Sigmoid colon (tissue), 7 donors: ENCODE data around the gene CEP112. TPM values are rescaled to one million over a fixed set of nuclear protein-coding genes. Genes with fewer than 3 reads are reported as not detected.

Source experiments
- DNase-seq: peaks from one replicate; pipeline ENCODE4 v3.0.0-alpha.2; 2019
- H3K27ac ChIP-seq, 4 donors: fragments of 200-600 bp; sonication (generic); one replicate each; pipeline ENCODE4 v1.5.1; 2016 to 2019; ENCODE audit warnings: mild to moderate bottlenecking in 1 of 4
- H3K27me3 ChIP-seq, 3 donors: fragments of 200-600 bp; sonication (generic); one replicate each; pipeline ENCODE4 v1.5.1; 2019; ENCODE audit warnings: mild to moderate bottlenecking in 1 of 3
- H3K36me3 ChIP-seq, 4 donors: fragments of 200-600 bp; sonication (generic); one replicate each; pipeline ENCODE4 v1.5.1; 2016 to 2019
- H3K4me1 ChIP-seq, 4 donors: fragments of 200-600 bp; sonication (generic); one replicate each; pipeline ENCODE4 v1.5.1; 2017 to 2019
- H3K4me3 ChIP-seq, 4 donors: fragments of 200-600 bp; sonication (generic); one replicate each; pipeline ENCODE4 v1.5.1; 2017 to 2019; ENCODE audit warnings: mild to moderate bottlenecking in 2 of 4, moderate library complexity in 1 of 4
- H3K9me3 ChIP-seq, 4 donors: fragments of 200-600 bp in 3 of 4; sonication (generic) in 3 of 4; one replicate each; pipeline versions ENCODE4 v1.5.1 to v1.6.1; 2013 to 2019
- CTCF ChIP-seq, 4 experiments: fragments of 450-650 bp in 3 of 4; fragments of 200-600 bp in 1 of 4; IDR thresholded peaks; one replicate each; pipeline ENCODE4 v1.5.1; 2016 to 2019; ENCODE audit warnings: antibody characterized with exemption in 4 of 4, mild to moderate bottlenecking in 3 of 4, moderate library complexity in 2 of 4
- EP300 ChIP-seq, 4 donors: sonication (generic); formaldehyde crosslinking; IDR thresholded peaks; one replicate each; pipeline ENCODE4 v1.6.1; 2017; ENCODE audit warnings: antibody characterized with exemption in 4 of 4
- POLR2A ChIP-seq, 2 donors: fragments of 450-650 bp; IDR thresholded peaks; one replicate each; pipeline ENCODE4 v1.6.1; 2016; ENCODE audit warnings: antibody characterized with exemption in 2 of 2, mild to moderate bottlenecking in 2 of 2, moderate library complexity in 2 of 2
- POLR2AphosphoS5 ChIP-seq, 4 donors: sonication (generic); formaldehyde crosslinking; IDR thresholded peaks; one replicate each; pipeline ENCODE4 v1.6.1; 2017; ENCODE audit warnings: antibody characterized with exemption in 4 of 4
- WGBS, 2 donors: extraction: QIAGEN DNeasy Blood & Tissue Kit; methylation state at CpG; one replicate each; pipeline ENCODE4 v1.1.7; 2013; 5-methylcytosine and 5-hydroxymethylcytosine counted together
- intact Hi-C: fragments of 100-400 bp; cut with DNase I; formaldehyde crosslinking; loops from one replicate; pipeline ENCODE4 v1.15.1; 2023
- polyA plus RNA-seq, 3 donors: library from polyadenylated mRNA; stranded (reverse); fragments of 200-250 nt; gene quantifications; one replicate each; pipeline ENCODE4 v1.2.3, GENCODE V29; 2013
- total RNA-seq, 4 donors: library from RNA; depleted of rRNA; stranded (reverse); fragments of >200 nt; gene quantifications; one replicate each; pipeline ENCODE4 v1.1.0, GENCODE V29; 2016
- donor health status: healthy with polysubstance abuse.
- donor health status: Bipolar disorder and iron deficiency.
- donor health status: healthy.

CEP112 gene
- total and polyA plus RNA-seq, 7 donors = 0.92 to 29.1 (median 15.1) TPM

GRCh38 chr17:66002812-66003211 is 189.1 kb downstream of the CEP112 start:
- Histone ChIP-seq H3K4me3 (no peak overlapping the region), H3K27ac (no peak overlapping the region), H3K9me3 (no peaks in the 10 kb centered on the region), H3K4me1 (peaks cover 0 to 16% (median 9%) of the 10 kb centered on the region in 4 donors), H3K36me3 (no peaks in the 10 kb centered on the region), H3K27me3 (no peaks in the 10 kb centered on the region)
- intact Hi-C loops = no loop called here
- WGBS, 2 donors = 51 to 62% methylated on average over 1 of the region's 1 CpG
- no peak for TF ChIP-seq CTCF (IDR thresholded peaks at IDR 0.05)
- no peak for TF ChIP-seq POLR2A (IDR thresholded peaks at IDR 0.05)
- no peak for DNase-seq

- intact Hi-C loops = no loop called here
- no peak for TF ChIP-seq CTCF (IDR thresholded peaks at IDR 0.05)
- no peak for TF ChIP-seq POLR2AphosphoS5 (IDR thresholded peaks at IDR 0.05)
- H3K4me3 ChIP-seq = no peak overlapping the region
- no peaks in the 10 kb centered on the region for H3K27me3 ChIP-seq
- no peaks in the 10 kb centered on the region for H3K9me3 ChIP-seq
- 95 to 97% methylated on average over 1 of the region's 1 CpG for WGBS, 2 donors
- DNase-seq = no peak
- H3K36me3 ChIP-seq = no peaks in the 10 kb centered on the region
- H3K4me1 ChIP-seq = peaks cover 0 to 16% (median 9%) of the 10 kb centered on the region in 4 donors
- no peak overlapping the region for H3K27ac ChIP-seq
These were observed 189.8 kb downstream of the CEP112 start for GRCh38 chr17:66002063-66002585.

- TF ChIP-seq POLR2A (IDR thresholded peaks at IDR 0.05) (no peak), POLR2AphosphoS5 (IDR thresholded peaks at IDR 0.05) (no peak), CTCF (IDR thresholded peaks at IDR 0.05) (no peak), EP300 (IDR thresholded peaks at IDR 0.05) (no peak)
- Histone ChIP-seq H3K4me1 (peaks cover 0 to 16% (median 9%) of the 10 kb centered on the region in 4 donors), H3K4me3 (no peak overlapping the region), H3K36me3 (no peaks in the 10 kb centered on the region), H3K27me3 (no peaks in the 10 kb centered on the region), H3K9me3 (no peaks in the 10 kb centered on the region), H3K27ac (no peak overlapping the region)
- DNase-seq = no peak
- WGBS, 2 donors = 82 to 92% methylated on average over 4 of the region's 4 CpGs
- intact Hi-C loops = no loop called here
These were observed 191.7 kb downstream of the CEP112 start for GRCh38 chr17:66000216-66000615.

GRCh38 chr17:65998675-65999074 is 193.3 kb downstream of the CEP112 start:
- intact Hi-C loops = no loop called here
- WGBS, 2 donors = 23 to 77% methylated on average over 3 of the region's 3 CpGs

More at GRCh38 chr17:65998675-65999074, 193.3 kb downstream of the CEP112 start:
- H3K9me3 ChIP-seq = no peaks in the 10 kb centered on the region
- H3K4me3 ChIP-seq = no peak overlapping the region
- peaks cover 0 to 16% (median 9%) of the 10 kb centered on the region in 4 donors for H3K4me1 ChIP-seq
- no peak for TF ChIP-seq CTCF (IDR thresholded peaks at IDR 0.05)
- TF ChIP-seq EP300 (IDR thresholded peaks at IDR 0.05) = no peak
- TF ChIP-seq POLR2AphosphoS5 (IDR thresholded peaks at IDR 0.05) = no peak
- TF ChIP-seq POLR2A (IDR thresholded peaks at IDR 0.05) = no peak
- H3K27me3 ChIP-seq = no peaks in the 10 kb centered on the region
- no peak overlapping the region for H3K27ac ChIP-seq
- H3K36me3 ChIP-seq = no peaks in the 10 kb centered on the region
- no peak for DNase-seq
